ENCODE measurements around the gene NCKAP5. TPM values are rescaled to one million over a fixed set of nuclear protein-coding genes. Genes with fewer than 3 reads are reported as not detected.

The NCKAP5 gene
- total and polyA plus RNA-seq, 2 donors = 1.9 to 2.0 TPM

GRCh38 chr2:133333181-133333580, 235.1 kb downstream of the NCKAP5 start:
- Histone ChIP-seq H3K4me3 (ENCODE audit: low read length in 2 of 2) (no peak overlapping the region), H3K4me1 (ENCODE audit: control insufficient read depth in 2 of 2, insufficient read depth in 2 of 2, low read length in 2 of 2) (no peaks in the 10 kb centered on the region), H3K9me3 (ENCODE audit: control insufficient read depth in 2 of 2, insufficient read depth in 1 of 2, low read length in 1 of 2) (no peaks in the 10 kb centered on the region), H3K27ac (ENCODE audit: low read depth in 1 of 2, low read length in 1 of 2) (no peak overlapping the region), H3K27me3 (ENCODE audit: control insufficient read depth in 2 of 2, insufficient read depth in 1 of 2, low read length in 1 of 2) (no peaks in the 10 kb centered on the region), H3K36me3 (ENCODE audit: control insufficient read depth in 2 of 2, insufficient read depth in 2 of 2, low read length in 1 of 2) (no peaks in the 10 kb centered on the region)
- 83% methylated on average over 6 of the region's 6 CpGs for WGBS
- DNase-seq (ENCODE audit: low read depth in 6 of 9, low spot score in 9 of 9) = no peak

- no peaks in the 10 kb centered on the region for H3K36me3 ChIP-seq (ENCODE audit: control insufficient read depth in 2 of 2, insufficient read depth in 2 of 2, low read length in 1 of 2)
- no peak overlapping the region for H3K27ac ChIP-seq (ENCODE audit: low read depth in 1 of 2, low read length in 1 of 2)
- DNase-seq (ENCODE audit: low read depth in 6 of 9, low spot score in 9 of 9) = no peak
- no peaks in the 10 kb centered on the region for H3K9me3 ChIP-seq (ENCODE audit: control insufficient read depth in 2 of 2, insufficient read depth in 1 of 2, low read length in 1 of 2)
- WGBS = 86% methylated on average over 6 of the region's 6 CpGs
- H3K4me1 ChIP-seq (ENCODE audit: control insufficient read depth in 2 of 2, insufficient read depth in 2 of 2, low read length in 2 of 2) = no peaks in the 10 kb centered on the region
- no peak overlapping the region for H3K4me3 ChIP-seq (ENCODE audit: low read length in 2 of 2)
- H3K27me3 ChIP-seq (ENCODE audit: control insufficient read depth in 2 of 2, insufficient read depth in 1 of 2, low read length in 1 of 2) = no peaks in the 10 kb centered on the region
Measured at GRCh38 chr2:133331436-133331835, 236.8 kb downstream of the NCKAP5 start.

- Histone ChIP-seq H3K9me3 (ENCODE audit: control insufficient read depth in 2 of 2, insufficient read depth in 1 of 2, low read length in 1 of 2) (no peaks in the 10 kb centered on the region), H3K27me3 (ENCODE audit: control insufficient read depth in 2 of 2, insufficient read depth in 1 of 2, low read length in 1 of 2) (no peaks in the 10 kb centered on the region), H3K27ac (ENCODE audit: low read depth in 1 of 2, low read length in 1 of 2) (no peak overlapping the region), H3K4me3 (ENCODE audit: low read length in 2 of 2) (no peak overlapping the region), H3K36me3 (ENCODE audit: control insufficient read depth in 2 of 2, insufficient read depth in 2 of 2, low read length in 1 of 2) (no peaks in the 10 kb centered on the region), H3K4me1 (ENCODE audit: control insufficient read depth in 2 of 2, insufficient read depth in 2 of 2, low read length in 2 of 2) (no peaks in the 10 kb centered on the region)
- no peak for DNase-seq (ENCODE audit: low read depth in 6 of 9, low spot score in 9 of 9)
- 84% methylated on average over 7 of the region's 7 CpGs for WGBS
Measured at GRCh38 chr2:133326652-133327397, 241.4 kb downstream of the NCKAP5 start.

GRCh38 chr2:133324150-133324561, 244.1 kb downstream of the NCKAP5 start:
- Histone ChIP-seq H3K36me3 (ENCODE audit: control insufficient read depth in 2 of 2, insufficient read depth in 2 of 2, low read length in 1 of 2) (no peaks in the 10 kb centered on the region), H3K27ac (ENCODE audit: low read depth in 1 of 2, low read length in 1 of 2) (no peak overlapping the region), H3K27me3 (ENCODE audit: control insufficient read depth in 2 of 2, insufficient read depth in 1 of 2, low read length in 1 of 2) (no peaks in the 10 kb centered on the region), H3K9me3 (ENCODE audit: control insufficient read depth in 2 of 2, insufficient read depth in 1 of 2, low read length in 1 of 2) (no peaks in the 10 kb centered on the region), H3K4me3 (ENCODE audit: low read length in 2 of 2) (no peak overlapping the region), H3K4me1 (ENCODE audit: control insufficient read depth in 2 of 2, insufficient read depth in 2 of 2, low read length in 2 of 2) (no peaks in the 10 kb centered on the region)
- WGBS = 84% methylated on average over 4 of the region's 4 CpGs
- no peak for DNase-seq (ENCODE audit: low read depth in 6 of 9, low spot score in 9 of 9)

- no peaks in the 10 kb centered on the region for H3K36me3 ChIP-seq (ENCODE audit: control insufficient read depth in 2 of 2, insufficient read depth in 2 of 2, low read length in 1 of 2)
- no peak for DNase-seq (ENCODE audit: low read depth in 6 of 9, low spot score in 9 of 9)
- no peaks in the 10 kb centered on the region for H3K4me1 ChIP-seq (ENCODE audit: control insufficient read depth in 2 of 2, insufficient read depth in 2 of 2, low read length in 2 of 2)
- H3K4me3 ChIP-seq (ENCODE audit: low read length in 2 of 2) = no peak overlapping the region
- H3K27ac ChIP-seq (ENCODE audit: low read depth in 1 of 2, low read length in 1 of 2) = no peak overlapping the region
- H3K9me3 ChIP-seq (ENCODE audit: control insufficient read depth in 2 of 2, insufficient read depth in 1 of 2, low read length in 1 of 2) = no peaks in the 10 kb centered on the region
- H3K27me3 ChIP-seq (ENCODE audit: control insufficient read depth in 2 of 2, insufficient read depth in 1 of 2, low read length in 1 of 2) = no peaks in the 10 kb centered on the region
- WGBS = 66% methylated on average over 1 of the region's 1 CpG
Measured at GRCh38 chr2:133322909-133323308, 245.4 kb downstream of the NCKAP5 start.

GRCh38 chr2:133317178-133317577, 251.1 kb downstream of the NCKAP5 start:
- Histone ChIP-seq H3K36me3 (ENCODE audit: control insufficient read depth in 2 of 2, insufficient read depth in 2 of 2, low read length in 1 of 2) (no peaks in the 10 kb centered on the region), H3K27me3 (ENCODE audit: control insufficient read depth in 2 of 2, insufficient read depth in 1 of 2, low read length in 1 of 2) (no peaks in the 10 kb centered on the region), H3K27ac (ENCODE audit: low read depth in 1 of 2, low read length in 1 of 2) (no peak overlapping the region), H3K9me3 (ENCODE audit: control insufficient read depth in 2 of 2, insufficient read depth in 1 of 2, low read length in 1 of 2) (no peaks in the 10 kb centered on the region), H3K4me1 (ENCODE audit: control insufficient read depth in 2 of 2, insufficient read depth in 2 of 2, low read length in 2 of 2) (no peaks in the 10 kb centered on the region), H3K4me3 (ENCODE audit: low read length in 2 of 2) (no peak overlapping the region)
- 91% methylated on average over 3 of the region's 3 CpGs for WGBS
- DNase-seq (ENCODE audit: low read depth in 6 of 9, low spot score in 9 of 9) = no peak

- no peaks in the 10 kb centered on the region for H3K4me1 ChIP-seq (ENCODE audit: control insufficient read depth in 2 of 2, insufficient read depth in 2 of 2, low read length in 2 of 2)
- H3K36me3 ChIP-seq (ENCODE audit: control insufficient read depth in 2 of 2, insufficient read depth in 2 of 2, low read length in 1 of 2) = no peaks in the 10 kb centered on the region
- no peak overlapping the region for H3K4me3 ChIP-seq (ENCODE audit: low read length in 2 of 2)
- WGBS = 92% methylated on average over 2 of the region's 2 CpGs
- no peak overlapping the region for H3K27ac ChIP-seq (ENCODE audit: low read depth in 1 of 2, low read length in 1 of 2)
- H3K9me3 ChIP-seq (ENCODE audit: control insufficient read depth in 2 of 2, insufficient read depth in 1 of 2, low read length in 1 of 2) = no peaks in the 10 kb centered on the region
- DNase-seq (ENCODE audit: low read depth in 6 of 9, low spot score in 9 of 9) = no peak
- H3K27me3 ChIP-seq (ENCODE audit: control insufficient read depth in 2 of 2, insufficient read depth in 1 of 2, low read length in 1 of 2) = no peaks in the 10 kb centered on the region
Measured at GRCh38 chr2:133316557-133316956, 251.7 kb downstream of the NCKAP5 start.

GRCh38 chr2:133315280-133315679, 253.0 kb downstream of the NCKAP5 start:
- Histone ChIP-seq H3K27me3 (ENCODE audit: control insufficient read depth in 2 of 2, insufficient read depth in 1 of 2, low read length in 1 of 2) (no peaks in the 10 kb centered on the region), H3K36me3 (ENCODE audit: control insufficient read depth in 2 of 2, insufficient read depth in 2 of 2, low read length in 1 of 2) (no peaks in the 10 kb centered on the region), H3K4me1 (ENCODE audit: control insufficient read depth in 2 of 2, insufficient read depth in 2 of 2, low read length in 2 of 2) (no peaks in the 10 kb centered on the region), H3K9me3 (ENCODE audit: control insufficient read depth in 2 of 2, insufficient read depth in 1 of 2, low read length in 1 of 2) (no peaks in the 10 kb centered on the region), H3K27ac (ENCODE audit: low read depth in 1 of 2, low read length in 1 of 2) (no peak overlapping the region), H3K4me3 (ENCODE audit: low read length in 2 of 2) (no peak overlapping the region)
- DNase-seq (ENCODE audit: low read depth in 6 of 9, low spot score in 9 of 9) = no peak
- WGBS = 91% methylated on average over 6 of the region's 6 CpGs

GRCh38 chr2:133314795-133315194, 253.5 kb downstream of the NCKAP5 start:
- H3K27ac ChIP-seq (ENCODE audit: low read depth in 1 of 2, low read length in 1 of 2) = no peak overlapping the region

More at GRCh38 chr2:133314795-133315194, 253.5 kb downstream of the NCKAP5 start:
- no peak overlapping the region for H3K4me3 ChIP-seq (ENCODE audit: low read length in 2 of 2)
- no peaks in the 10 kb centered on the region for H3K36me3 ChIP-seq (ENCODE audit: control insufficient read depth in 2 of 2, insufficient read depth in 2 of 2, low read length in 1 of 2)
- no peaks in the 10 kb centered on the region for H3K9me3 ChIP-seq (ENCODE audit: control insufficient read depth in 2 of 2, insufficient read depth in 1 of 2, low read length in 1 of 2)
- H3K4me1 ChIP-seq (ENCODE audit: control insufficient read depth in 2 of 2, insufficient read depth in 2 of 2, low read length in 2 of 2) = no peaks in the 10 kb centered on the region
- 94% methylated on average over 4 of the region's 4 CpGs for WGBS
- H3K27me3 ChIP-seq (ENCODE audit: control insufficient read depth in 2 of 2, insufficient read depth in 1 of 2, low read length in 1 of 2) = no peaks in the 10 kb centered on the region
- no peak for DNase-seq (ENCODE audit: low read depth in 6 of 9, low spot score in 9 of 9)

All from thymus (tissue), 11 donors.